H54 (cell line): ENCODE data around the gene MYO16.
A peak's percentile ranks its signal among the peaks of the same experiment; 100 is the strongest.
"Not testable (repeated sequence)": the region's sequence is repeated elsewhere in the genome, so short reads cannot be mapped to it uniquely, and the experiment has no call there.

ENCODE experiments used
- DNase-seq: peaks from one replicate; pipeline ENCODE4 v3.0.0; 2011; ENCODE audit warnings: low spot score, mixed read lengths; ENCODE audit not compliant: insufficient read length
- FAIRE-seq: peaks from 3 replicates; lab custom pipeline; 2011; peaks lifted over from hg19 to GRCh38; lab: Jason Lieb, UNC
- POLR2A ChIP-seq: IDR thresholded peaks from 2 replicates; pipeline ENCODE4 v1.6.1; 2011; ENCODE audit warnings: low read depth, mild to moderate bottlenecking, low read length

MYO16 gene

DNA sequence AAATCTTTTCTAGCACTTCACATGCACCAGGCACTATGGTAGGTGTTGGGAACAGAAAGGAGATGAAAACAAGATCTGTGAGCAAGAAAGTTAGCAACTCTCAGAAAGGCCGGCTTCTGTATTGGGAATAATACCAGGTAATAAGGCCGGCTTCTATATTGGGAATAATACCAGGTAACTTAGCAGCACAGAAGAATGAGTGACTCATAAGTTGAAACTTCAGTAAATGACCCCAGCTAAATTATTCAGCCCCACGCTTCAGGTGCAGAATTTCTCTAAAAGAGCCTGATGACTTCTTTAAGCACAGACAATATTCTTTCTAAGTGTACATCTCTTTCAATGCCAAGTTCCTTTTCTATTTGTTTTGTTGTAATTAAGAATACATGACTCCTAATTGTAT is 151.3 kb downstream of the MYO16 start:
- DNase-seq (no peak), FAIRE-seq (no peak)
- TF ChIP-seq POLR2A: no peak

DNA sequence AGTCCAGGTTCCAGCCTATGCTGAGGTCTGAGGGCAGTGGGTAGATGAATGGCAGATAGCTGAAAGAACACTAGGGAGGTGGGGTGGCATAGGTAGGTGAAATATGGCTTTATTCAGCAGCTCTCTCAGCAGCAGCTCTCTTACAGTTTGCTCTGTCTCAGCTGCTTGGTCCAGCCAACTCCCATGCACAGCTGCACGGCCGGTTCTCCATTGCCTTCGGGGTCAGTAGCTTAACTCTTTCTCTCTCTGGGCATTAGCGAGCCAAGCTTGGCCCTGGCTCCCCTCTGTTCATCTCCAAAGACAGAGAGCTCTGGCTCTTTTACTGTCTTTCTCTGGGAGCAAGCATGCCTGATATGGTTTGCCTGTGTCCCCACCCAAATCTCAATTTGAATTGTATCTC is 151.9 kb downstream of the MYO16 start:
- DNase-seq (no peak), FAIRE-seq (no peak)
- TF ChIP-seq POLR2A: no peak

DNA sequence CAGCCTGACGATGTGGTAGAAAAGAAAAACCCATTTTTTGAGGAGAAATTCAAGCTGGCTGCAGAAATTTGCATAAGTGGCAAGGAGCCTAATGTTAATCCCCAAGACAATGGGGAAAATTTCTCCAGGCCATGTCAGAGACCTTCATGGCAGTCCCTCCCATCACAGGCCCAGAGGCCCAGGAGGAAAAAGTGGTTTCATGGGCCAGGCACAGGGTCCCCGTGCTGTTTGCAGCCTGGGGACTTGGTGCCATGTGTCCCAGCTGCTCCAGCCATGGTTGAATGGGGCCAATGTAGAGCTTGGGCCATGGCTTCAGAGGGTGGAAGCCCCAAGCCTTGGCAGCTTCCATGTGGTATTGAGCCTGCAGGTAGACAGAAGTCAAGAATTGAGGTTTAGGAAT is 153.1 kb downstream of the MYO16 start:
- not testable (repeated sequence) for FAIRE-seq, DNase-seq

DNA sequence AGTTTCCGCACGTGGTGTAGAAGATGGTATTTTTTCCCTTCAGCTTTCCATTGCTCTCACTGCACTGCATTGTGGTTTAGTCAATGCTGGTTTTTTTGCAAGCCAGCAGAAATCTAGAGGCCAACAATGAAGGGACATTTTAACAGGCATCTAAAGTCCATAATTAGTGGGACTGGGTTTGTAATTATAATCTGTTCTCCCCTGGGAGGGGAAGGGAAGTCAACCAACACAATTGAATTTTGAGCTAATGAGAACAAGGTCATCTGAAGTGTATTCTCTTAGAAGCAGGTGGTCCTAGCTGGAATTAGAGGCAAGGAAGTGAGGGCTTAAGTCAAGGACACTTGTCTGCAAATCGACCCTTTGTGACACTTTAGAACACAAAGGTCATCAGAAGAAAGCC is 156.4 kb downstream of the MYO16 start:
- no peak for DNase-seq
- no peak for TF ChIP-seq POLR2A
- FAIRE-seq: no peak

DNA sequence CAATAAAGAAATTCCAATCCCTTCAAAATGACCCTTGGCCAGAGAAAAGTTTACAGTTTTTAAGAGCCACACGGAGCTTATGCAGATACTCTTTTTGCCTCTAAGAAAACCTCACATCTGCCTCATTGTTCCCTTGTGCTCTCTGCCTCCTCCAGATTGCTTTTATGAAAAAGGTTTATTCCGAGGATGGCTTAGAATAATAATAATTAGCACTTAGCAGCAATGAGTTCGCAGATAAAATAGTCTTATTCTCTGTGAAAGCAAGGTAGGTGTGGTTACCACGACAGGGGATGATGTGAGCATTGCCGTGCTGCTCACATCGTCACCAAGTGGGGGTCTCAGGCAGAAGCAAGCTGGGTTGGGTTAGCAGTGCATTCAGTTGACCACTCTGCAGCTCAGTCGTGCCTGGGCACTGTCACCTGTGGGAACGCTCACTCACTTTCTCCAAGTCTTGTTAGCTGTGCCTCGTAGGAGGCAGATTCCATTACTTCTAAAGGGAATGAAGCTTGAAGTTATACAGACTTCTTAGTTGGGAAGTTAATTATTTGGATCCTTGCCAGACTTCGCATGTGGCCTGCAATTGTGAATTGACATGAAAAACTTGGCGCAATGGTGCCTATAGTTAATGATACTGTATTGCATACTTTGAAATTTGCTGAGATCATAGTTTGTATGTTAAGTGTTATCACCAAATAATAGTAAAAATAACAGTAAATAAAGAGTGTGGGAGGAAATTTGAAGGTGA is 157.2 kb downstream of the MYO16 start:
- peak; percentile 41 for FAIRE-seq
- TF ChIP-seq POLR2A: no peak
- no peak for DNase-seq

DNA sequence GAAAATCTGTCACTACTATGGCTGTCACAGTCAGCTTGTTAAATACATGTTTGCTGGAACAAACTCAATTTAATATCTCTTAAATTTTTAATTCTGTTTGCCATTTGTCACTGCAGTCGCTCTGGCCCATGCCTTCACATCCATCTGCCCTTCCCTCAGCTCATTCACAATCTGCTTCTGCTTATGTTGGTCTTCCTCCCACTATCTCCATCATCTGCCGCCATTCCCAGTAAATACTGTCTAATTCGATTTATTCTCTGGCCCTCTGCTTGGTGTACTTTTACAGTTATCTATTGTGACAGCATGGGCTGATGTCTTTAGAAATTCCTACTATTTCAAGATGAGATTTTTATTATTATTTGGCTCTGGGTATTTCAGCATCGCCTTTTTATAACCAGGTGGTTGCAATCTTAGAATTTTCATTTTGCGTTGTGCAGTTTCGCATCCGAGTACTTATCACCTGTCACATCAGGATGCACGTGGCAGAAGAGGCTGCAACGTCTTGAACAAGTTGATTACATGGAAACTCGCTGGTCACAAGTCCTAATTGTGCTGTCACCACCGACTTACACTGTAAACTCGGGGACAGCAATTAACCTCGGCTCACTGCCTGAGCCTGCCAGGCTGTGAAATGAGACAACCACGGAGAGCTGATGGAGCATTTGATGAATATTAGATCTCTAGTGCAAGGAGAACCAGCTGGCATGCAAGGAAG is 158.4 kb downstream of the MYO16 start:
- TF ChIP-seq POLR2A: no peak
- FAIRE-seq: no peak
- DNase-seq: no peak

DNA sequence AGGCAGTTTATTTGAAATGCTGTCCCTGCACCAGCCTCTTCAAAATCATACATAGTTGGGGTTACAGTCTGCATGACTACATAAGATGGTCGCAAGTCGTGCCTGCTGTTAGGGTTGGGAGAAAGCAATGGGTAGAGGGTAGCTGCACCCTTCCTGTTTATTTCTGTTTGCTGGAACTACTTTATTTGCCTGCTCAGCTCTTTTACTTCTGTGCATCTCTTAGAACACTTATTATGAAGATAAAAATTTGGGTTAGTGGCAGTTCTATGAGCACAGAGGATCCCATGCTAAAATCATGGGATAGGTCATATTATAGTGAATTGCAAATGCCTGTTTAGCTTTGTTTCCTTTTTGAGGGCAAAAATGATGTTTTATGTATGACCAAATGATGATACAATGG is 160.1 kb downstream of the MYO16 start:
- FAIRE-seq: no peak
- no peak for DNase-seq
- TF ChIP-seq POLR2A: no peak

DNA sequence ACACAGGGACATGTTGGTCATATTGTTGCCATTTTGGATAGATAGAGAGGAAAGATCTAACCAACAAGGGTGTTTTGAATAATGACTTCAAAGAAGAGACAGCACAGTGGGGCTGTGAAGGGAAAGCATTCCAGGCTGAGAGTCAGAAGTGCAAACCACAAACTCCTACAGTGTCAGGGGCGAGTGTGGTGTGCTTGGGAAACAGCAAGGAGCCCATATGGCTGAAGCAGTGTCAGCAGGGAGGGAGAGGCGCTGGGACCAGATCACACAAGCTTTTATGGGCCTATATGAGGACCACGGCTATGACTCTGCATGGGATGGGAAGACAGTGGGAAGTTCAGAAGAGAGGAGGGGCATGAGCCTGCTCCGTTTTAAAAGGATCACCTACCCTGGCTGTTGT is 166.4 kb downstream of the MYO16 start:
- no peak for TF ChIP-seq POLR2A
- DNase-seq: no peak
- FAIRE-seq: no peak

DNA sequence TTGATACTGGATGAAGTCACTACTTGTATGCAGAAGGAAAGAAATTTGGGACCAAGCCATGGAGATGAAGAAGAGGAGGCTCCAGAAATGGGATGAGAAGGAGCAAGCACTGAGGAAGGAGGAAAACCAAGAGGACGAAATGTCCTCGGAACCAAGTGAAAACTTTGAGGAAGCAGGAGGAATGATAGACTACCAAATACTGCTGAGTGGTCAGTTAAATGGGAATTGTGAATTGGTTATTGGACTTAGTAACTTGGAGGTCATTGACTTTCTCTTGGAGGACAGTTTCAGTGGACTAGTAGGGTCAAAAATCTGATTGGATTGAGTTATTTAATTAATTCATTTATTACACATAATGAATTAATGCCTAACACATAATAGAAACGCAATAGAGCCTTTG is 167.9 kb downstream of the MYO16 start:
- DNase-seq: no peak
- peak; percentile 33 for FAIRE-seq
- TF ChIP-seq POLR2A: no peak

DNA sequence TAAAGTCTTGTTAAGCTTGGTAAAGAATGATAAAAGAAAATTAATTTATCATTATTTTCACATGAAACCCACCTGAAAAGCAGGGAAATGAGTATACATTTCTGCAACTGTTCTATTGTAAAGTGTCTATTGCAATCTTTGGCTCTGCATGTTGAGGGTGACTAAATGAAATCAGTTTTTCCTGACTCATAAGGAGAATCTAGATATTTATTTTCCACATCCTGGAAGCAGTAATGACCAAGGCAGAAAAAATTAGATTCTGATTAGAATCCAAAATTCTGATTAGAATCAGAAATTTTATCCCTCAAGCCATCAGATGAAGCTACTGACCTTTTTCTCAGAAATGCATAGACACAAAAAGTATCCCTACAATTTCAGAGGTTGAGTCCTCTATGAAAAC is 178.4 kb downstream of the MYO16 start:
- DNase-seq (no peak), FAIRE-seq (no peak)
- TF ChIP-seq POLR2A: no peak

DNA sequence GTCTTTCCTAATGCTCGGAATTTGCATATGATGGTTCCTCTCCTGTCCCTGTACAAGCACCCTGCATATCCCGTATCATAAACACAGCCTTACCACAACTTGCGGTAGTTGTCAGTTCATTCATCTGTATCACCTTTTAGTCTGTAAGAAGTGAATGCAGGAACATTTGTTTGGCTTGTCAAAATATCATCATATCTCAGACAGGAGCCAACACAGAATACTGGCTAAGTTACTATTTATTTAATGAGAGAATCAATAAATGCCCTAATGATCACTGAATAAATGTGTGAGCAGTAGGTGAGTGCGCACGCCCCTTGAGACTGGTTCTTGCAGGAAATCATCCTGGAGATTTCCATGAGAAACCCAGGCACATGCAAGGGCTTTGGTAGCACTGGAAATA is 182.8 kb downstream of the MYO16 start:
- TF ChIP-seq POLR2A: no peak
- no peak for DNase-seq
- no peak for FAIRE-seq

DNA sequence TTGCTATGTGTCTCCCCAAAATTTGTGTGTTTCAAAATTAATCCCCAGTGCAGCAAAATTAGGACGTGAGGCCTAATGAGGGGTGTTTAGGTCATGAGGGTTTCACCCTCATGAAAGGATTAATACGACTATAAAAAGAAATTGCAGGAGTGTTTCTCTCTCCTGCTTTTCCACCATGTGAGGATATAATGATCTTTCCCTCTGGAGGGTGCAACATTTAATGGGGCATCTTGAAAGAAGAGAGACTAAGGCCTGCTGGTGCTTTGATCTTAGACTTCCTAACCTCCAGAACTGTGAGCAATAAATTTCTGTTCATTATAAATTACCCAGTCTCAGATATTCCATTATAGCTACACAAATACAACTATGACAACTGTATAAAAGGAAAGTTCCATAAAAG is 183.2 kb downstream of the MYO16 start:
- FAIRE-seq: no peak
- no peak for TF ChIP-seq POLR2A
- no peak for DNase-seq

DNA sequence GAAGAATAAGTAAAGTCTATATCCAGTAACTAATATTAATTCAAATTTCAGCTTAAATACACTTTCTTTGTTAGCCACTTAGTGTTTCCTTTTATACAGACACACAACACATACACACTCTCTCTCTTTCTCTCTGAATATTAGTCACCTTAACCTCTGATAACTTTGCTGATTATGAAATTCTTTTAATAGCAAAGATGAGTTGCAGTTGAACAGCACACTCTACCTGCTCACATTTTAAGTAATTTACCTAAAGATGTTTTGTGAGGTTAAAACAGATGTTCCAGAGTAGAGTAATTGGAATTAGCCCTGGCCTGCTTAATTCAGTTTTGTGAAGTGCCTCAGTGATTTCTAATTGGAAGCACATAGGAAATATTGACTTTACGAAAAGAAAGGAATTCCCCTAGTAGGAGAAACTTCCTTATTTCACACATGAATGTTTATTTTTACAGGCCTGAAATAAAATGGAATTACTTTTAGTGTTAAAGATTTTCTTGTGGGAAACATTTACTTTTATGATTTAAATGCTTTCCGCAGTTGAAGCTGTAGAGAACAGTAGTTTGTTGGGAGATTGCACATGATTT is 184.3 kb downstream of the MYO16 start:
- TF ChIP-seq POLR2A: no peak
- DNase-seq (no peak), FAIRE-seq (no peak)

DNA sequence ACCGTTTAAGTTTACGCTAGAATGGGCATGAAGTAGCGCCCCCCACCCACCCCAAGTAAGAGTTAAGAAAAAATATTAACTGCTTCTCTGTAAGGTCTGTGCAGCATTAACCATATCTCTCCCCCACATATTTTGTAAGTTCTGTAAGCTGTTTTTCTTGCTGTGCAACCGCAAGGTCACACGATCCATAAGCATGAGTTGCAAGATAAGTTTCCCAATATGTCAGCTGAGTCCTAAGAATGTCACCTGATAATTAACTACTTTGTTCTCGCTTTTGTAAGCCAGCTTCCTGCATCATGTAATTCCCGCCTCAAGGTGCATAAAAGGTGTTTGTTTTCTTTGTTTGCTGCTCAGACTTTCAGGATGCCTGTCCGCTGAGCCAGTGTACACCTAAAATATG is 187.0 kb downstream of the MYO16 start:
- DNase-seq: no peak
- no peak for TF ChIP-seq POLR2A
- no peak for FAIRE-seq

DNA sequence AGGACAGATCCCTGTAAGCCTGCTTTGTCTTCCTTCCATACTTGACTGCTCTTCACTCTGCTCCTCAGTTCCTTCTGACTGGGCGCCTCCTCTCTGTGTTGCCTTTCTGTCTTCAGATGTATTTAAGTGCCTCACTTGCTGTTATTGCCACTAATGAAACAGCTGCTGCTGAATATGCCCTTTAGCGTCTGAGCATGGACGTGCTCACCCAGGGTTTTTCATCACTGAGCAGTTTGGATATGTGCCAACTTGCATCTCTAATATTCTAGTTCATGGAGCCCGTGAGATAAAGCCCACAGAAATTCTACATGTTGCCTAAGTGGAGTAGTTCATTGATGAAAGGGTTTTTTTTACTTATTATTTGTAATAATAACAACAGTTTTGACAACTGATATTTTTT is 198.2 kb downstream of the MYO16 start:
- no peak for TF ChIP-seq POLR2A
- FAIRE-seq (peak; percentile 27), DNase-seq (no peak)
